Measurements from ENCODE around the gene TMEM213. TPM values are rescaled to one million over a fixed set of nuclear protein-coding genes. Genes with fewer than 3 reads are reported as not detected.

The TMEM213 gene
- total RNA-seq, 1 experiment from 2014 or later, result not detected

DNA sequence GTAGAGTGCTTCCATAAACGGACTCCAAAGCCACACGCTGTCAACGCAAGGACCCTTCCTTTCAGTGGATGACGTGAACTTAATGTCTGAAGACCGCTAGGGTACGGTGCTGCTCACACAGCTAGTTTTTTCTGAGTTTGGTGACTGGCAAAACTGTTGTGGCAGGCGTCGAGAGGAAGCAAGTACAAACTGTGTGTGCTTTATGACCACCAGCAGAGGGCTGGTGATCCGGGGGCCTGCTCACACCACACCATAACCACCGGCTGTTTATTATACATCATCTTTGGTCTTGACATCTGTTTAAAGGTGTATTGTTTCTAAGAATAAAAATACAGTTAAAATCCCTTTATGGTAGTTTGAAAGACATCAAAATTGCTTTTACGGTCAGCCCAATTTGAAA, 37.3 kb downstream of the TMEM213 start:
- Histone ChIP-seq H3K9me3 (ENCODE audit: insufficient read depth, low read depth) (no peaks in the 10 kb centered on the region), H3K27ac (no peak overlapping the region)

DNA sequence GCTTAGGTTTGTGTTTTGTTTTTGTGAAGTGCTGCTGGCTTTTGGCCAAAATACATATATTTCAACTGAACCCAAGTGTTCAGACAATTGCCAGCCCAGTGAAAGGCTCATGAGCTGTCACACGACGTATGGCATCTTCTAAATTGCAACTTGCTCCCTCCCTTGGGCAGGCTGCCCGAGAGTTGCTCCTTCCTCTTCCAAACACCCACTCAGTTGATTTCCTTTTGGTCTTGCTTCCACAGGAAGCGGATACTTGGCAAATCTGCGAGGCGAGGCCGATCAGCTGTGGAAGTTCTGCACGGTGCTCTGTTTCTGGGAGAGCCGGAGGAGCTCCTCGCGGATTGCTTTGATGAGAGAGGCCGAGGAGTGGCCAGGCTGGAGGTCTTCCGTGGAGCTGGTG, 39.8 kb downstream of the TMEM213 start:
- no peaks in the 10 kb centered on the region for H3F3A ChIP-seq (ENCODE audit: insufficient read depth, low read depth)
- H3K79me2 ChIP-seq (ENCODE audit: low read depth), result no peaks in the 10 kb centered on the region
- ChIA-PET POLR2A (ENCODE audit: unreplicated experiment) (no interaction called here), CTCF (no interaction called here)
- intact Hi-C loops (cut with micrococcal nuclease; ENCODE audit: unreplicated experiment), result no loop called here
- no peaks in the 10 kb centered on the region for H3K27me3 ChIP-seq (ENCODE audit: insufficient read depth, low read depth)
- peaks cover 5% of the 10 kb centered on the region; the same call in 1 of the 2 replicates for H3K36me3 ChIP-seq (ENCODE audit: low read depth)
- H3K4me1 ChIP-seq (replicated peaks; ENCODE audit: insufficient read depth), result no peaks in the 10 kb centered on the region
- no peaks in the 10 kb centered on the region for H3K9me3 ChIP-seq (ENCODE audit: insufficient read depth, low read depth)
- no TSS peak for BruUV-seq (replicated peaks)
- TF ChIP-seq EZH2 (IDR thresholded peaks at IDR 0.05; ENCODE audit: low read depth), result no peak
- TF ChIP-seq, protein P1, sequence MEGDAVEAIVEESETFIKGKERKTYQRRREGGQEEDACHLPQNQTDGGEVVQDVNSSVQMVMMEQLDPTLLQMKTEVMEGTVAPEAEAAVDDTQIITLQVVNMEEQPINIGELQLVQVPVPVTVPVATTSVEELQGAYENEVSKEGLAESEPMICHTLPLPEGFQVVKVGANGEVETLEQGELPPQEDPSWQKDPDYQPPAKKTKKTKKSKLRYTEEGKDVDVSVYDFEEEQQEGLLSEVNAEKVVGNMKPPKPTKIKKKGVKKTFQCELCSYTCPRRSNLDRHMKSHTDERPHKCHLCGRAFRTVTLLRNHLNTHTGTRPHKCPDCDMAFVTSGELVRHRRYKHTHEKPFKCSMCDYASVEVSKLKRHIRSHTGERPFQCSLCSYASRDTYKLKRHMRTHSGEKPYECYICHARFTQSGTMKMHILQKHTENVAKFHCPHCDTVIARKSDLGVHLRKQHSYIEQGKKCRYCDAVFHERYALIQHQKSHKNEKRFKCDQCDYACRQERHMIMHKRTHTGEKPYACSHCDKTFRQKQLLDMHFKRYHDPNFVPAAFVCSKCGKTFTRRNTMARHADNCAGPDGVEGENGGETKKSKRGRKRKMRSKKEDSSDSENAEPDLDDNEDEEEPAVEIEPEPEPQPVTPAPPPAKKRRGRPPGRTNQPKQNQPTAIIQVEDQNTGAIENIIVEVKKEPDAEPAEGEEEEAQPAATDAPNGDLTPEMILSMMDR (conservative IDR thresholded peaks at IDR 0.05), result no peak
- no peaks in the 10 kb centered on the region for H4K20me1 ChIP-seq (ENCODE audit: insufficient read depth)
- no peak overlapping the region for H3K4me3 ChIP-seq
- DNase-seq, result no peak
- no peak overlapping the region for H3K4me2 ChIP-seq
- no peak overlapping the region for H3K27ac ChIP-seq
- no peak overlapping the region for H2AFZ ChIP-seq
- H3K9me2 ChIP-seq (ENCODE audit: insufficient read depth), result no peaks in the 10 kb centered on the region

More for the DNA sequence above, 37.3 kb downstream of the TMEM213 start:
- no peaks in the 10 kb centered on the region for H3K27me3 ChIP-seq (ENCODE audit: insufficient read depth, low read depth)
- H3K9me2 ChIP-seq (ENCODE audit: insufficient read depth), result no peaks in the 10 kb centered on the region
- no TSS peak for BruUV-seq (replicated peaks)
- no peak overlapping the region for H2AFZ ChIP-seq
- intact Hi-C loops (cut with micrococcal nuclease; ENCODE audit: unreplicated experiment), result no loop called here
- H3K36me3 ChIP-seq (ENCODE audit: low read depth), result peaks cover 5% of the 10 kb centered on the region; the same call in 1 of the 2 replicates
- no peaks in the 10 kb centered on the region for H3K4me1 ChIP-seq (replicated peaks; ENCODE audit: insufficient read depth)
- H3K4me3 ChIP-seq, result no peak overlapping the region
- no peaks in the 10 kb centered on the region for H4K20me1 ChIP-seq (ENCODE audit: insufficient read depth)
- H3K4me2 ChIP-seq, result no peak overlapping the region
- H3K79me2 ChIP-seq (ENCODE audit: low read depth), result no peaks in the 10 kb centered on the region
- ChIA-PET CTCF (no interaction called here), POLR2A (ENCODE audit: unreplicated experiment) (no interaction called here)
- no peak for DNase-seq
- no peaks in the 10 kb centered on the region for H3F3A ChIP-seq (ENCODE audit: insufficient read depth, low read depth)
- TF ChIP-seq EZH2 (IDR thresholded peaks at IDR 0.05; ENCODE audit: low read depth), result no peak
- TF ChIP-seq, protein P1 (conservative IDR thresholded peaks at IDR 0.05), result no peak

DNA sequence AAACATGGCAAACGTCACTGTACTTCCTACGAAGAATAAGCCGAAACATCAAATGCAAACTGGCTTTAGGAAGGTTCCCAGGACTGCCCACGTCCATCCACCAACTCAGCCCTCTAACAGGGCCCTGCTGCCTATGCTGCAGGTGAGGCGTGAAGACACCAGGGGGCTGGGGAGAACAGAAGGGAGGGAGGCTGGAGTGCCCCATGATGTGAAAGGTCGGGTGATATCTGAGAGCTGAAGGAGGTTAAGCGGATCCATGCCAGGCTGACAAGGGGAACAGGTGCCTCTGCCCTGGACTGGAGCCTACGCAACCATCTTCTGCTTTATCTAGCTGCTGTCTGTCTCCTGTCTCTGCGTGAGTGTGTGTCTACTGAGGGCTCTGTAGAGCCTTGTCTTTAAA, 40.4 kb downstream of the TMEM213 start:
- intact Hi-C loops (cut with micrococcal nuclease; ENCODE audit: unreplicated experiment), result no loop called here
- Histone ChIP-seq H3F3A (ENCODE audit: insufficient read depth, low read depth) (no peaks in the 10 kb centered on the region), H3K79me2 (ENCODE audit: low read depth) (no peaks in the 10 kb centered on the region), H3K4me3 (no peak overlapping the region), H3K9me3 (ENCODE audit: insufficient read depth, low read depth) (no peaks in the 10 kb centered on the region), H3K4me1 (replicated peaks; ENCODE audit: insufficient read depth) (no peaks in the 10 kb centered on the region), H3K27me3 (ENCODE audit: insufficient read depth, low read depth) (no peaks in the 10 kb centered on the region), H4K20me1 (ENCODE audit: insufficient read depth) (no peaks in the 10 kb centered on the region), H3K4me2 (no peak overlapping the region), H2AFZ (no peak overlapping the region), H3K9me2 (ENCODE audit: insufficient read depth) (no peaks in the 10 kb centered on the region), H3K27ac (no peak overlapping the region), H3K36me3 (ENCODE audit: low read depth) (peaks cover 5% of the 10 kb centered on the region; the same call in 1 of the 2 replicates)
- no peak for TF ChIP-seq EZH2 (IDR thresholded peaks at IDR 0.05; ENCODE audit: low read depth)
- TF ChIP-seq, protein P1 (conservative IDR thresholded peaks at IDR 0.05), result no peak
- no peak for DNase-seq
- POLR2A ChIA-PET (ENCODE audit: unreplicated experiment), result interaction anchor here (0.7 kb wide), 1 partner anchor 326 kb away, joined by 5 read pairs; no protein-coding TSS in a partner anchor
- no TSS peak for BruUV-seq (replicated peaks)
- CTCF ChIA-PET, result no interaction called here
